DOHH2 (cell line): ENCODE measurements around the gene DFFA.

Experiments used
- H3F3A ChIP-seq: fragments of 200-600 bp; sonication (generic), shearing (Covaris generic); 2 replicates; pipeline ENCODE4 v1.6.0; 2016; ENCODE audit warnings: antibody characterized with exemption, mild to moderate bottlenecking; ENCODE audit not compliant: control insufficient read depth, insufficient read depth
- H3K27ac ChIP-seq: fragments of 200-600 bp; sonication (generic); 2 replicates; pipeline ENCODE4 v1.5.1; 2014; ENCODE audit warnings: low read depth, mild to moderate bottlenecking, low read length, moderate library complexity
- H3K27me3 ChIP-seq: fragments of 200-600 bp; sonication (generic); 2 replicates; pipeline ENCODE4 v1.6.1; 2014; ENCODE audit warnings: mild to moderate bottlenecking, low read length, mixed read lengths; ENCODE audit not compliant: control insufficient read depth
- H3K36me3 ChIP-seq: fragments of 200-600 bp; sonication (generic); 2 replicates; pipeline ENCODE4 v1.6.1; 2014; ENCODE audit warnings: mild to moderate bottlenecking, low read length, moderate library complexity, mixed read lengths; ENCODE audit not compliant: control insufficient read depth
- H3K4me1 ChIP-seq: fragments of 200-600 bp; sonication (generic); 2 replicates; pipeline ENCODE4 v1.6.1; 2014; ENCODE audit warnings: mild to moderate bottlenecking, low read length, mixed read lengths; ENCODE audit not compliant: control insufficient read depth
- H3K4me2 ChIP-seq: fragments of 200-600 bp; sonication (generic); 2 replicates; pipeline ENCODE4 v1.6.0; 2014; ENCODE audit warnings: mild to moderate bottlenecking, low read length, moderate library complexity
- H3K4me3 ChIP-seq: fragments of 200-600 bp; sonication (generic); 2 replicates; pipeline ENCODE4 v1.5.1; 2014; ENCODE audit warnings: mild to moderate bottlenecking, low read length, mixed read lengths
- H3K79me2 ChIP-seq: fragments of 200-600 bp; sonication (generic); 2 replicates; pipeline ENCODE4 v1.6.1; 2014; ENCODE audit warnings: mild to moderate bottlenecking, low read length, mixed read lengths; ENCODE audit not compliant: control insufficient read depth
- H3K9me2 ChIP-seq: fragments of 200-600 bp; sonication (generic); replicated peaks from 2 replicates; pipeline ENCODE4 v1.6.1; 2014; ENCODE audit warnings: mild to moderate bottlenecking, low read length, mixed read lengths; ENCODE audit not compliant: control insufficient read depth
- H3K9me3 ChIP-seq: fragments of 200-600 bp; sonication (generic); 2 replicates; pipeline ENCODE4 v1.6.1; 2014; ENCODE audit warnings: antibody characterized with exemption, low read length, mixed read lengths; ENCODE audit not compliant: control insufficient read depth, insufficient read depth
- H4K20me1 ChIP-seq: fragments of 200-600 bp; sonication (generic); 2 replicates; pipeline ENCODE4 v1.6.0; 2014; ENCODE audit warnings: low read depth, mild to moderate bottlenecking, antibody characterized with exemption, low read length, moderate library complexity; ENCODE audit not compliant: control insufficient read depth, insufficient read depth
- CTCF ChIP-seq: fragments of 200-600 bp; sonication (generic); IDR thresholded peaks from one replicate; pipeline ENCODE4 v1.5.1; 2014; ENCODE audit warnings: antibody characterized with exemption, mild to moderate bottlenecking, low read depth, low read length; ENCODE audit not compliant: poor library complexity, severe bottlenecking
- EZH2phosphoT487 ChIP-seq: fragments of 200-600 bp; sonication (generic); IDR thresholded peaks from 2 replicates; pipeline ENCODE4 v1.6.1; 2017; ENCODE audit warnings: borderline replicate concordance, mild to moderate bottlenecking, antibody characterized with exemption, low read length, moderate library complexity, mixed read lengths

Gene DFFA

GRCh38 chr1:10516925-10517676, 44.8 kb upstream of the DFFA start:
- no peak overlapping the region for H3K4me3 ChIP-seq
- H3K27ac ChIP-seq = no peak overlapping the region
- H4K20me1 ChIP-seq = 0 out of 2 replicates have a peak, but pooled peaks cover 11% of the 10 kb centered on the region
- H3K36me3 ChIP-seq = no peaks in the 10 kb centered on the region
- TF ChIP-seq EZH2phosphoT487 (no peak), CTCF (no peak)
- H3K9me2 ChIP-seq = no peaks in the 10 kb centered on the region
- H3K9me3 ChIP-seq = no peaks in the 10 kb centered on the region
- H3K27me3 ChIP-seq = no peaks in the 10 kb centered on the region
- H3K4me2 ChIP-seq = no peak overlapping the region
- H3K4me1 ChIP-seq = peaks cover 6% of the 10 kb centered on the region
- H3F3A ChIP-seq = no peaks in the 10 kb centered on the region
- peaks cover 50% of the 10 kb centered on the region for H3K79me2 ChIP-seq

GRCh38 chr1:10515976-10516750, 43.8 kb upstream of the DFFA start:
- Histone ChIP-seq H3K4me2 (no peak overlapping the region), H4K20me1 (0 out of 2 replicates have a peak, but pooled peaks cover 8% of the 10 kb centered on the region), H3K9me2 (no peaks in the 10 kb centered on the region), H3K9me3 (no peaks in the 10 kb centered on the region), H3K79me2 (peaks cover 57% of the 10 kb centered on the region), H3K27ac (no peak overlapping the region), H3K27me3 (no peaks in the 10 kb centered on the region), H3F3A (no peaks in the 10 kb centered on the region), H3K4me1 (peaks cover 6% of the 10 kb centered on the region), H3K36me3 (no peaks in the 10 kb centered on the region), H3K4me3 (no peak overlapping the region)
- no peak for TF ChIP-seq CTCF
- TF ChIP-seq EZH2phosphoT487 = no peak

- H3F3A ChIP-seq = no peaks in the 10 kb centered on the region
- H4K20me1 ChIP-seq = 0 out of 2 replicates have a peak, but pooled peaks cover 8% of the 10 kb centered on the region
- no peak overlapping the region for H3K4me3 ChIP-seq
- H3K4me2 ChIP-seq = no peak overlapping the region
- H3K36me3 ChIP-seq = no peaks in the 10 kb centered on the region
- peaks cover 6% of the 10 kb centered on the region for H3K4me1 ChIP-seq
- no peaks in the 10 kb centered on the region for H3K9me2 ChIP-seq
- H3K79me2 ChIP-seq = peaks cover 63% of the 10 kb centered on the region
- TF ChIP-seq EZH2phosphoT487 (no peak), CTCF (no peak)
- no peaks in the 10 kb centered on the region for H3K9me3 ChIP-seq
- no peaks in the 10 kb centered on the region for H3K27me3 ChIP-seq
- H3K27ac ChIP-seq = no peak overlapping the region
These were observed 43.1 kb upstream of the DFFA start for GRCh38 chr1:10515301-10515975.
